ENCODE data around the gene DSCAML1. TPM values are rescaled to one million over a fixed set of nuclear protein-coding genes. Genes with fewer than 3 reads are reported as not detected.

The DSCAML1 gene
- total RNA-seq, 1 donor from 2014 or later: 1.3 TPM

GRCh38 chr11:117426297-117426685 lies 370.7 kb downstream of the DSCAML1 start:
- Histone ChIP-seq H3K4me3 (no peak overlapping the region), H3K4me1 (no peaks in the 10 kb centered on the region), H3K9me3 (no peaks in the 10 kb centered on the region), H3K36me3 (no peaks in the 10 kb centered on the region), H3K27me3 (no peaks in the 10 kb centered on the region), H3K27ac (no peak overlapping the region)
- TF ChIP-seq, protein P1, sequence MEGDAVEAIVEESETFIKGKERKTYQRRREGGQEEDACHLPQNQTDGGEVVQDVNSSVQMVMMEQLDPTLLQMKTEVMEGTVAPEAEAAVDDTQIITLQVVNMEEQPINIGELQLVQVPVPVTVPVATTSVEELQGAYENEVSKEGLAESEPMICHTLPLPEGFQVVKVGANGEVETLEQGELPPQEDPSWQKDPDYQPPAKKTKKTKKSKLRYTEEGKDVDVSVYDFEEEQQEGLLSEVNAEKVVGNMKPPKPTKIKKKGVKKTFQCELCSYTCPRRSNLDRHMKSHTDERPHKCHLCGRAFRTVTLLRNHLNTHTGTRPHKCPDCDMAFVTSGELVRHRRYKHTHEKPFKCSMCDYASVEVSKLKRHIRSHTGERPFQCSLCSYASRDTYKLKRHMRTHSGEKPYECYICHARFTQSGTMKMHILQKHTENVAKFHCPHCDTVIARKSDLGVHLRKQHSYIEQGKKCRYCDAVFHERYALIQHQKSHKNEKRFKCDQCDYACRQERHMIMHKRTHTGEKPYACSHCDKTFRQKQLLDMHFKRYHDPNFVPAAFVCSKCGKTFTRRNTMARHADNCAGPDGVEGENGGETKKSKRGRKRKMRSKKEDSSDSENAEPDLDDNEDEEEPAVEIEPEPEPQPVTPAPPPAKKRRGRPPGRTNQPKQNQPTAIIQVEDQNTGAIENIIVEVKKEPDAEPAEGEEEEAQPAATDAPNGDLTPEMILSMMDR (IDR thresholded peaks at IDR 0.05): peak; percentile 95
- intact Hi-C loops (cut with DNase I): loop anchor here (10.0 kb wide), 1 partner anchor 379 kb away; no protein-coding TSS in a partner anchor
- ATAC-seq (peak; percentile 81), DNase-seq (peak; percentile 83)

- TF ChIP-seq, protein P1 (IDR thresholded peaks at IDR 0.05): no peak
- H3K4me3 ChIP-seq: no peak overlapping the region
- no peaks in the 10 kb centered on the region for H3K27me3 ChIP-seq
- H3K4me1 ChIP-seq: no peaks in the 10 kb centered on the region
- no peaks in the 10 kb centered on the region for H3K36me3 ChIP-seq
- no peaks in the 10 kb centered on the region for H3K9me3 ChIP-seq
- H3K27ac ChIP-seq: no peak overlapping the region
- ATAC-seq (no peak), DNase-seq (peak; percentile 9)
- intact Hi-C loops (cut with DNase I): loop anchor here (10.0 kb wide), 1 partner anchor 379 kb away; no protein-coding TSS in a partner anchor
Measured at GRCh38 chr11:117425679-117426296, 371.2 kb downstream of the DSCAML1 start.

GRCh38 chr11:117424781-117425180 lies 372.2 kb downstream of the DSCAML1 start:
- no peaks in the 10 kb centered on the region for H3K27me3 ChIP-seq
- TF ChIP-seq, protein P1 (IDR thresholded peaks at IDR 0.05): no peak
- no peaks in the 10 kb centered on the region for H3K9me3 ChIP-seq
- intact Hi-C loops (cut with DNase I): loop anchor here (10.0 kb wide), 1 partner anchor 380 kb away; no protein-coding TSS in a partner anchor
- H3K27ac ChIP-seq: no peak overlapping the region
- no peaks in the 10 kb centered on the region for H3K4me1 ChIP-seq
- ATAC-seq (no peak), DNase-seq (no peak)
- no peaks in the 10 kb centered on the region for H3K36me3 ChIP-seq
- H3K4me3 ChIP-seq: no peak overlapping the region

DNA sequence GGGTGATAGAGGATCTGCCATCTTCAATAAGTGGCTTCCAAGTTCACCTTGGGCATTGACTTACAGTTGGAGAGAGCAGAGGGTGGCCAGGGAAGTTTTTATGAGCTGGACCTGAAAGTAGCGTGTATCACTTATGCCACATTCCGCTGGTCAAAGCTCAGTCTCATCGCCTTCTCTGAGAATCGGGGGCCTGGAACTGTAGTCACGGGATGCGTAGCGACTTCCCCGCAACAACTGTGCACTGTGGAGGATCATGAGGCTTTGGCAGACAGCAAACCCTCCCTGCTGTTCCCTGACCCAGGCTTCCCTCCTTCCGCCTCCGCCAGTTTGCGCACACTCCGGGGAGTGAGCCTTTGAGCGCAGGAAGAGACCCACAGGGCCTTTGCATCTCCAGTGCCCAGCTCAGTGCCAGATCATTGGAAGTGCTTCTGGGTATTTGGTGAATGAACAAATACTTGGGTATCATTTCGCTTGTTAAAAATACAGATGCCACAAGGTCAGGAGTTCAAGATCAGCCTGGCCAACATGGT lies 373.9 kb downstream of the DSCAML1 start:
- intact Hi-C loops (cut with DNase I): loop anchor here (10.0 kb wide), 1 partner anchor 382 kb away; no protein-coding TSS in a partner anchor
- Histone ChIP-seq H3K4me3 (no peak overlapping the region), H3K27me3 (no peaks in the 10 kb centered on the region), H3K9me3 (no peaks in the 10 kb centered on the region), H3K36me3 (no peaks in the 10 kb centered on the region), H3K27ac (no peak overlapping the region), H3K4me1 (no peaks in the 10 kb centered on the region)
- ATAC-seq: no peak
- DNase-seq: peak; percentile 35
- TF ChIP-seq, protein P1 (IDR thresholded peaks at IDR 0.05): no peak

DNA sequence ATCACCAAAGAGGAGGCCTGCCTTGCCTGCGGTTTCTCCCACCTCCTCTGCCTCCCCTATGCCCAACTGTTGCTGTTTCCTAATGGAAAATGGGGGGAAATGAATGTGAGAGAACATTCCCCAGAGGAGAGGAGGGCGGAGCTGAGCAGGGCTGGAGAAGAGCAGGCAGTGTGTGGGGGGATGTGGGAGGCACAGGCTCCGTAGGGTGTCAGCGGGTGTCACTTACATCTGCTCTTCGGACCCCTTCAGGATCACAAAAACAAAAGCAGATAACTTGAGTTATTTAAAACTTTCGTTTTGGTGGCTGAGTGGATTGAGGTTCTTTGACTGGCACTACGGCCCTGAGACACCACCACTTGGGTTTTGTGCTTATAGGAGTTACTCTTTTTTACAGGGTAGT lies 375.5 kb downstream of the DSCAML1 start:
- Histone ChIP-seq H3K27me3 (no peaks in the 10 kb centered on the region), H3K9me3 (no peaks in the 10 kb centered on the region), H3K27ac (no peak overlapping the region), H3K4me1 (no peaks in the 10 kb centered on the region), H3K4me3 (no peak overlapping the region), H3K36me3 (no peaks in the 10 kb centered on the region)
- intact Hi-C loops (cut with DNase I): loop anchor here (10.0 kb wide), 1 partner anchor 383 kb away; no protein-coding TSS in a partner anchor
- DNase-seq (peak; percentile 18), ATAC-seq (no peak)
- TF ChIP-seq, protein P1 (IDR thresholded peaks at IDR 0.05): no peak
